Liver (tissue), 9 donors: Measurements from ENCODE around the gene HTR3A. TPM values are rescaled to one million over a fixed set of nuclear protein-coding genes. Genes with fewer than 3 reads are reported as not detected.

ENCODE experiments used
- DNase-seq: peaks from one replicate; pipeline ENCODE4 v3.0.0-alpha.2; 2017; ENCODE audit warnings: low spot score
- H3K27ac ChIP-seq, 2 donors: one replicate each; pipeline ENCODE4 v1.7.0; 2013; ENCODE audit warnings: inconsistent platforms in 2 of 2, low read length in 2 of 2, control low read depth in 1 of 2, low read depth in 1 of 2, mild to moderate bottlenecking in 1 of 2
- H3K27me3 ChIP-seq, 4 donors: one replicate each; pipeline versions ENCODE4 v1.6.1 to v1.7.0; 2013; ENCODE audit warnings: low read length in 3 of 4, inconsistent platforms in 1 of 4, mild to moderate bottlenecking in 1 of 4, moderate library complexity in 1 of 4; ENCODE audit not compliant: control insufficient read depth in 4 of 4, insufficient read depth in 4 of 4
- H3K36me3 ChIP-seq, 4 donors: one replicate each; pipeline versions ENCODE4 v1.6.1 to v1.7.0; 2013; ENCODE audit warnings: low read length in 3 of 4, mild to moderate bottlenecking in 3 of 4, low read depth in 1 of 4, moderate library complexity in 1 of 4; ENCODE audit not compliant: control insufficient read depth in 4 of 4, insufficient read depth in 3 of 4
- H3K4me1 ChIP-seq, 4 donors: one replicate each; pipeline versions ENCODE4 v1.6.1 to v1.7.0; 2013; ENCODE audit warnings: low read length in 3 of 4, mild to moderate bottlenecking in 3 of 4, moderate library complexity in 1 of 4; ENCODE audit not compliant: control insufficient read depth in 4 of 4, insufficient read depth in 4 of 4
- H3K4me3 ChIP-seq, 3 donors: one replicate each; pipeline versions ENCODE4 v1.6.1 to v1.7.0; 2013; ENCODE audit warnings: low read length in 3 of 3, control low read depth in 1 of 3, low read depth in 1 of 3, mild to moderate bottlenecking in 1 of 3
- H3K9ac ChIP-seq, 2 donors: one replicate each; pipeline ENCODE4 v1.7.0; 2013; ENCODE audit warnings: low read length in 2 of 2, mild to moderate bottlenecking in 2 of 2, moderate library complexity in 2 of 2, control low read depth in 1 of 2, low read depth in 1 of 2
- H3K9me3 ChIP-seq, 4 donors: one replicate each; pipeline versions ENCODE4 v1.6.1 to v1.7.0; 2013; ENCODE audit warnings: low read length in 3 of 4; ENCODE audit not compliant: control insufficient read depth in 4 of 4
- ATF3 ChIP-seq: IDR thresholded peaks from 2 replicates; pipeline ENCODE4 v1.6.1; 2016; ENCODE audit warnings: antibody characterized with exemption
- CTCF ChIP-seq: fragments of 150-350 bp; IDR thresholded peaks from 2 replicates; pipeline ENCODE4 v1.5.1; 2017; ENCODE audit warnings: improper control_type of control experiment, low read depth, low read length; ENCODE audit not compliant: missing input control
- EGR1 ChIP-seq, 2 donors: IDR thresholded peaks; 2 replicates each; pipeline ENCODE4 v1.6.1; 2016 to 2018; ENCODE audit warnings: antibody characterized with exemption in 2 of 2, low read depth in 2 of 2
- FOXA1 ChIP-seq: IDR thresholded peaks from 2 replicates; pipeline ENCODE4 v1.6.1; 2016; ENCODE audit warnings: antibody characterized with exemption
- FOXA2 ChIP-seq: IDR thresholded peaks from 2 replicates; pipeline ENCODE4 v1.6.1; 2016; ENCODE audit warnings: antibody characterized with exemption
- GABPA ChIP-seq, 2 donors: IDR thresholded peaks in 1 of 2; conservative IDR thresholded peaks in 1 of 2; 2 replicates each; pipeline ENCODE4 v1.6.1; 2016; ENCODE audit warnings: antibody characterized with exemption in 2 of 2, mild to moderate bottlenecking in 1 of 2, moderate library complexity in 1 of 2
- HNF4A ChIP-seq, 2 donors: conservative IDR thresholded peaks; 2 replicates each; pipeline ENCODE4 v1.6.1; 2016; ENCODE audit warnings: antibody characterized with exemption in 2 of 2, mild to moderate bottlenecking in 2 of 2
- HNF4G ChIP-seq: IDR thresholded peaks from 2 replicates; pipeline ENCODE4 v1.6.1; 2016; ENCODE audit warnings: antibody characterized with exemption
- JUND ChIP-seq, 2 donors: IDR thresholded peaks; 2 replicates each; pipeline ENCODE4 v1.6.1; 2016; ENCODE audit warnings: antibody characterized with exemption in 2 of 2
- MAX ChIP-seq: IDR thresholded peaks from 2 replicates; pipeline ENCODE4 v1.6.1; 2016; ENCODE audit warnings: antibody characterized with exemption
- NR2F2 ChIP-seq: IDR thresholded peaks from 2 replicates; pipeline ENCODE4 v1.6.1; 2016; ENCODE audit warnings: antibody characterized with exemption
- RAD21 ChIP-seq, 2 donors: IDR thresholded peaks; 2 replicates each; pipeline ENCODE4 v1.6.1; 2016; ENCODE audit warnings: antibody characterized with exemption in 2 of 2, mild to moderate bottlenecking in 2 of 2
- REST ChIP-seq: IDR thresholded peaks from 2 replicates; pipeline ENCODE4 v1.6.1; 2016; ENCODE audit warnings: antibody characterized with exemption, mild to moderate bottlenecking
- RXRA ChIP-seq, 2 donors: IDR thresholded peaks; 2 replicates each; pipeline ENCODE4 v1.6.1; 2017 to 2018; ENCODE audit warnings: antibody characterized with exemption in 2 of 2, mild to moderate bottlenecking in 1 of 2
- SP1 ChIP-seq: IDR thresholded peaks from 2 replicates; pipeline ENCODE4 v1.6.1; 2018; ENCODE audit warnings: antibody characterized with exemption, mild to moderate bottlenecking
- TAF1 ChIP-seq: conservative IDR thresholded peaks from 2 replicates; pipeline ENCODE4 v1.6.1; 2016; ENCODE audit warnings: antibody characterized with exemption, mild to moderate bottlenecking
- YY1 ChIP-seq: IDR thresholded peaks from 2 replicates; pipeline ENCODE4 v1.6.1; 2016; ENCODE audit warnings: antibody characterized with exemption, mild to moderate bottlenecking
- WGBS: extraction: QIAGEN DNeasy Blood & Tissue Kit; methylation state at CpG from one replicate; pipeline ENCODE4 v1.1.7; 2013; 5-methylcytosine and 5-hydroxymethylcytosine counted together
- polyA plus RNA-seq, 2 donors: library from polyadenylated mRNA; stranded (reverse) in 1 of 2; unstranded in 1 of 2; fragments of 200-250 nt in 1 of 2; fragments of >200 nt in 1 of 2; fragmentation: Nextera tagmentation in 1 of 2; extraction: Ambion mirVana in 1 of 2; gene quantifications; one replicate each; pipeline versions ENCODE4 v1.2.1 to v1.2.3, GENCODE V29; 2013 to 2015
- total RNA-seq, 2 donors: library from RNA; depleted of rRNA; stranded (reverse); fragments of >200 nt; gene quantifications; one replicate each; pipeline ENCODE4 v1.2.3, GENCODE V29; 2014
- donor health status: healthy.
- donor health status: healthy.
- donor health status: healthy.
- donor health status: healthy.
- donor health status: healthy.

HTR3A gene
- total and polyA plus RNA-seq, 4 donors = not detected

GRCh38 chr11:114031246-114031966 lies 56.5 kb downstream of the HTR3A start:
- Histone ChIP-seq H3K9me3 (no peaks in the 10 kb centered on the region), H3K27me3 (no peaks in the 10 kb centered on the region), H3K27ac (no peak overlapping the region), H3K9ac (no peak overlapping the region), H3K36me3 (no peaks in the 10 kb centered on the region), H3K4me1 (peaks cover 1 to 12% (median 5%) of the 10 kb centered on the region in 4 donors), H3K4me3 (no peak overlapping the region)
- TF ChIP-seq YY1 = no peak
- TF ChIP-seq TAF1 = no peak
- TF ChIP-seq RXRA (IDR thresholded peaks at IDR 0.05) = no peak
- no peak for TF ChIP-seq FOXA2
- 87% methylated on average over 18 of the region's 18 CpGs for WGBS
- no peak for DNase-seq

- no peaks in the 10 kb centered on the region for H3K27me3 ChIP-seq
- H3K4me3 ChIP-seq = no peak overlapping the region
- no peak overlapping the region for H3K27ac ChIP-seq
- TF ChIP-seq TAF1 (no peak), HNF4A (conservative IDR thresholded peaks at IDR 0.05) (no peak), SP1 (no peak), YY1 (no peak), EGR1 (IDR thresholded peaks at IDR 0.05; ENCODE audit: low read depth in 2 of 2) (no peak), FOXA2 (no peak), NR2F2 (no peak), GABPA (IDR thresholded peaks at IDR 0.05 in 1 of 2, conservative IDR thresholded peaks at IDR 0.05 in 1 of 2) (no peak)
- no peak overlapping the region for H3K9ac ChIP-seq
- no peaks in the 10 kb centered on the region for H3K36me3 ChIP-seq
- DNase-seq = no peak
- H3K9me3 ChIP-seq = no peaks in the 10 kb centered on the region
- 65% methylated on average over 5 of the region's 5 CpGs for WGBS
- peaks cover 3 to 16% (median 8%) of the 10 kb centered on the region in 4 donors for H3K4me1 ChIP-seq
Measured at GRCh38 chr11:114031967-114032320, 57.0 kb downstream of the HTR3A start.

GRCh38 chr11:114033066-114033465 lies 58.2 kb downstream of the HTR3A start:
- no peak overlapping the region for H3K4me3 ChIP-seq
- no peaks in the 10 kb centered on the region for H3K27me3 ChIP-seq
- no peak for DNase-seq
- peaks cover 4 to 16% (median 8%) of the 10 kb centered on the region in 4 donors for H3K4me1 ChIP-seq
- 87% methylated on average over 5 of the region's 5 CpGs for WGBS
- no peak overlapping the region for H3K27ac ChIP-seq
- H3K9ac ChIP-seq = no peak overlapping the region
- TF ChIP-seq HNF4A (conservative IDR thresholded peaks at IDR 0.05) (no peak), RXRA (IDR thresholded peaks at IDR 0.05) (no peak), EGR1 (IDR thresholded peaks at IDR 0.05; ENCODE audit: low read depth in 2 of 2) (no peak), REST (no peak), CTCF (no peak), JUND (IDR thresholded peaks at IDR 0.05) (no peak), NR2F2 (no peak), ATF3 (no peak), TAF1 (no peak), RAD21 (IDR thresholded peaks at IDR 0.05) (no peak), FOXA2 (no peak), HNF4G (no peak), YY1 (no peak), FOXA1 (no peak), MAX (no peak)
- H3K9me3 ChIP-seq = no peaks in the 10 kb centered on the region
- no peaks in the 10 kb centered on the region for H3K36me3 ChIP-seq
